OCI-LY3 (cell line): ENCODE results near the gene RANBP3.

ENCODE experiments used
- EZH2phosphoT487 ChIP-seq: fragments of 200-600 bp; shearing (Covaris generic); IDR thresholded peaks from 2 replicates; pipeline ENCODE4 v1.6.1; 2018; ENCODE audit warnings: antibody characterized with exemption, mixed run types, low read depth
- TF ChIP-seq, protein P1 (sequence below): fragments of 200-600, 300-600 bp; sonication (generic); IDR thresholded peaks from 2 replicates; pipeline ENCODE4 v1.5.1; 2014; ENCODE audit warnings: antibody characterized with exemption, low read length, low read depth

DNA sequence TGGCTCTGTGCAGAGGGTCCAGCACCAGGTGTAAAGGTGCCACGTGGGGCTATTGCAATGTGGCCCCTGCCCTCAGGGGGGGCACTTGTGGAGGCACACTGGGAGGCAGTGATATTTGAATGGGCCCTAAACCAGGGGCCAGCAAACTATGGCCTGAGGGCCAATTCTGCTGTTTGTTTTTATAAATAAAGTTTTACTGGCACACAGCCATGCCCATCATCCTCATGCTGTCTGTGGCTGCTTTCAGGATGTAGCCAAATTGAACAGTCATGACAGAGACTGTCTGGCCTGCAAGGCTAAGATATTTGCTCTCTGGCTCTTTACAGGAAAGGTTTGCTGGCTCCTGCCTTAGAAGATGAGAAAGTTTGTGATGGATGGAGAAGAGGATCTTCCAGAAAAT, 33.9 kb upstream of the RANBP3 start:
- TF ChIP-seq, protein P1, sequence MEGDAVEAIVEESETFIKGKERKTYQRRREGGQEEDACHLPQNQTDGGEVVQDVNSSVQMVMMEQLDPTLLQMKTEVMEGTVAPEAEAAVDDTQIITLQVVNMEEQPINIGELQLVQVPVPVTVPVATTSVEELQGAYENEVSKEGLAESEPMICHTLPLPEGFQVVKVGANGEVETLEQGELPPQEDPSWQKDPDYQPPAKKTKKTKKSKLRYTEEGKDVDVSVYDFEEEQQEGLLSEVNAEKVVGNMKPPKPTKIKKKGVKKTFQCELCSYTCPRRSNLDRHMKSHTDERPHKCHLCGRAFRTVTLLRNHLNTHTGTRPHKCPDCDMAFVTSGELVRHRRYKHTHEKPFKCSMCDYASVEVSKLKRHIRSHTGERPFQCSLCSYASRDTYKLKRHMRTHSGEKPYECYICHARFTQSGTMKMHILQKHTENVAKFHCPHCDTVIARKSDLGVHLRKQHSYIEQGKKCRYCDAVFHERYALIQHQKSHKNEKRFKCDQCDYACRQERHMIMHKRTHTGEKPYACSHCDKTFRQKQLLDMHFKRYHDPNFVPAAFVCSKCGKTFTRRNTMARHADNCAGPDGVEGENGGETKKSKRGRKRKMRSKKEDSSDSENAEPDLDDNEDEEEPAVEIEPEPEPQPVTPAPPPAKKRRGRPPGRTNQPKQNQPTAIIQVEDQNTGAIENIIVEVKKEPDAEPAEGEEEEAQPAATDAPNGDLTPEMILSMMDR: no peak
- TF ChIP-seq EZH2phosphoT487: no peak
